DMS153 treated with DMSO at 0.1 percent for 48 hours (cell line): ENCODE measurements around the gene TNNI2.
A peak's percentile ranks its signal among the peaks of the same experiment; 100 is the strongest.

Source experiments
- DNase-seq: peaks from one replicate; lab custom pipeline; 2025; ENCODE audit not compliant: unreplicated experiment; lab: John Stamatoyannopoulos, UW

TNNI2 gene

DNA sequence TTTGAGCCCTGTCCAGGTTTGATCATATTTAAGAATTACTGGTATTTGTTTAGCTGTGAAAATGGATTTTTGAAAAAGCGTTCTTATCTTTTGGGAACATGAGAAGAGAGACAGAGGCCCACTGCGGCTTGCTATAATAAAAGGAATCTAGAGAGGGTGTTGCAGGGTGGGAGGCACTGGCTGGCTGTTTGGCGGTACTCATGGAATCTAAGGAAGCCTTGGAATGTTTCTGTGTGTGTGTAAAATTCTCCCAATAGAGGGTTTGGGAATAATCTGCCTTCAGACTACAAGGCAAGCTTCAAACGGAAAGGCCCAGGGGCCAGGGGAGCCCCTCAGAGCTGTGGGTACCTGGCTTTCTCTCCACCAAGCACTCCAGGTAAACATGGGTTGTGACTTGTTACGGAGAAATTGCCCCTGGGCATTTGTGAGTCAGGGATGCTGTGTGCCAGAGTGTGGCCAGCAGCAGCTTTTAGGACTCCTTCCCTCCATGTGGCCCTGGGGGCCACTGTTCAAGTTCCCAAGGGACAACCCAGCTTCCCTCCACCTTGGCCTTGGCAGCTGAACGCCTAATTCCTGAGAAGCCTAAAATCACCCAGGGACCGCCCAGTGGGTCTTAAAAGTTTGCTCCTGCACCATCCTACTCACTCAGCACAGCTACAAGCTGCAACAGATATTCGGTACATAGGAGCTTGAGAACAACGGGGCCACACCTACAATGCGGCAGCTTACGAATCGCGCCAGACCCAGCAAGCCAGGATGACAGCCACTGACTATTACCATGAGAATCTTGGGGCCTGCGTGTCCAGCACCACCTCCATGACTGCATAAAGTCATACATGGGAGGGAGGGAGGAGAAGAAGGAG lies 18.1 kb upstream of the TNNI2 start:
- no peak for DNase-seq

DNA sequence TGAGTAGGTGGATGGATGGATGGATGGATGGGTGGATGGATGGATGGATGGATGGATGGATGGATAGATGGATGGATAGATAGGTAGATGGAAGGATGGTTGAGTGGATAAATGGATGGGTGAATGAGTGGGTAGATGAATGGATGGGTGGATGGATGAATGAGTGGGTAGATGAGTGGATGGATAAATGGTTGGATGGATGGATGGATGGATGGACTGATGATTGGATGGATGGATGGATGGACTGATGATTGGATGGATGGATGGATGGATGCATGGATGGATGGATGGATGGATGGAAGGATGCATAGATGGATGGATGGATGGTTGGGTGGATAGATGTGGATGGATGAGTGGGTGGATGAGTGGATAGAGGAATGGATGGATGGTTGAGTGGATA lies 17.2 kb upstream of the TNNI2 start:
- no peak for DNase-seq

DNA sequence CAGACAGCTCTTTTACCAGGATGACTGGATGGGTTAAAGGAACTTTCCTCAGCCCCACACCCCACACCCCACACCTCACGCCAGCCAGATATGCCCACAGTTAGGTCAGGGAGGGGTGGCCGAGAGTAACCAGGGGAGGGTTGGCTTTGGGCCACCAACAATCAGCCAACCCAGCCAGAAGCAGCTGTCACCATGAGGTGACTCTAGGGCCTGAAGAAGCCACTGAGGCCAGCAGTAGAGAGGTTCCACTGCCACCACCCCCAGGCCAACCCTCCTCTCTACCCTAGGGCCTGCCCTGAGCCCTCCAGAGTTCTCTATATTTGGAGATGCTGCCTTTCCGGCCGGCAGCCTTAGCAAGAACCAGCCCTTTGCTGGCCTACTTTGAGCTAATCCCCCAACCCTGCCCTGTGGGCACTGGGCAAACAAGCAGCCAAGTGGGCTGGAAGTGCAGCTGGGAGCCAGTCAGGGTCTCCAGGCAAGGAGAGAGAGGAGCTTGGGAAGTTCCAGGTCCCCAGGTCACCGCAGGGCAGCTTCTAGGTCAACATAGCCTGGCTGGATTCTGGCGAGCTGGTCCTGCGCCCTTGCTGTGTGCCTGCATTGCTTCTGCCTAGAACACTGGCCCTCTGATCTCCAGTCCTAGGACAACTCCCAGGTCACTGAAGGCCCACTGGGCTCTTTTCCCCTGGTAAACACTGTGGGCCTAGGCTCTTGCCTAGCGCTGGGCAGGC lies 16.0 kb upstream of the TNNI2 start:
- no peak for DNase-seq

DNA sequence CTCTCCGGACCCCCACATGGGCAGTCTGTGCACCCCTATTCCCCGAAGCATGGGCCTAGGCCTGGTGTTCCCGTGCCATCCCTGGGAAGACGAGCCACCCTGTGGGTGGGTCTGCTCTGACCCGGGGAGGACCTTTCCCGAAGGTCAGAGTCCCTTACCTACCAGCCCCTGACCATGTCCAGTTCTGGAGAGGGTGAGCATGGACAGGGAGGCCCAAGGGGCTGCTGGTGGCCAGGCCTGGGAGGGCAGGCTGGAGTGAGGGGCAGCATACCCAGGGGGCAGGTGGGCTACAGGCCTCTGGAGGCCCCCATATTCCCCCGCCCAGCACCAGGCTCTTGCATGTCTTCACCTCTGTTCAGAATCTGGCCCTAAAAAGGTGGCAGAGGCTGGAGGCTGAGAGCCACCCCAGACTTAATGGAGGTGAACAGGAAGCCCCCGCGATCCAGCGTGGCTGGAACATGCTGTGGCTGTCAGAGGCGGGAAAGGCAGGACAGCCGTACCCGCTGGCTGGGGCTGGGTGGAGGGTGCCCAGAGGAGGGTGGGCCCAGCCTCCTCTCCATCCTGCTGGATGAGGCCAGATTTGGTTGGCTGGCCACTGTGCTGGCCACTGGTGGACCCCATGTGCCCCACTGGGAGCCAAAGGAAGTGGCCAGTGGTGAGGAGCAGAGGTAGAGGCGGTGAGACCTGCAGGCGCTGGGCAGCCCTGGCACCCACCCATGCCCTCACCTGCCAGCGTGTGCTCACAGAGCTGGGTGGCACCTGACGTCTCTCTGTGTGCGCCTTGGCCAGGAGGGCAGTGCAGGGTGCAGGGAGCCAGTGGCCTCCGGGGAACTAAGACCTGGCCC lies 15.2 kb upstream of the TNNI2 start:
- no peak for DNase-seq

DNA sequence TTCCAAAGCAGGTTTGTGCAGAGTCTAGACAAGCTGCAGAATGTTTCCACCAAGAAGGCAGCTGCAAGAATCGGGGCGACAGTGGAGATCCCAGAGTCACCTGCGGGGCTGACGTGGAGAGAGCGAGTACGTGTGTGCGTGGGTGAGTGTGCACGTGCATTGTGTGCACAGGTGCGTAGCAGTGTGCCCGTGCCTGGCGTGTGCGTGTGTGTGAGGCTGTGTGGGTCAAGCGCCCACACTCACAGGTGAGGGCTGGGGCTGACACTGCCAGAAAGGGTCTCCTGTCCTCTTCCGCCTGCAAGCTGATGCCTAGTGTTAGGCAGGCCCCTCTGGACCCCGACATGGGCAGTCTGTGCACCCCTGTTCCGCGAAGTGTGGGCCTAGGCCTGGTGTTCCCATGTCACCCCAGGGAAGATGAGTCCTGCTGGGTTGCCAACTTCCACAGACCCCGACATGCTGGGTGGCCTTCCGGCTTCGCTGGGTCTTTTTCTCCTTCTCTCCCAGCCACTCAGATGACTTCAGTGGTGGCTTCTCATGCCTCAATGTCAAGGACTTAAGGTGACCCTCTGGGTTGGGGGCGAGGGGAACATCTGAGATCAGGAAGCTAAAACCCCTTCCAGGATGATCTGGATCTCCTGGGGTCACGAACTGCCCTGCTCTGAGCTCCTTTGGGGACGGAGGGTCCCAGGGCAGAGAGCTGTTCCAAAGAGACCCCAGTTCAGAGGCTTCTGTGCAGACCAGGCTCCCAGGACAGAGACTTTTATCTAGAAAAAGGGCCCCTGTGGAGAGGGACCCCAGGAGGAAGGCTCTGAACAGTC lies 14.4 kb upstream of the TNNI2 start:
- DNase-seq, result no peak

DNA sequence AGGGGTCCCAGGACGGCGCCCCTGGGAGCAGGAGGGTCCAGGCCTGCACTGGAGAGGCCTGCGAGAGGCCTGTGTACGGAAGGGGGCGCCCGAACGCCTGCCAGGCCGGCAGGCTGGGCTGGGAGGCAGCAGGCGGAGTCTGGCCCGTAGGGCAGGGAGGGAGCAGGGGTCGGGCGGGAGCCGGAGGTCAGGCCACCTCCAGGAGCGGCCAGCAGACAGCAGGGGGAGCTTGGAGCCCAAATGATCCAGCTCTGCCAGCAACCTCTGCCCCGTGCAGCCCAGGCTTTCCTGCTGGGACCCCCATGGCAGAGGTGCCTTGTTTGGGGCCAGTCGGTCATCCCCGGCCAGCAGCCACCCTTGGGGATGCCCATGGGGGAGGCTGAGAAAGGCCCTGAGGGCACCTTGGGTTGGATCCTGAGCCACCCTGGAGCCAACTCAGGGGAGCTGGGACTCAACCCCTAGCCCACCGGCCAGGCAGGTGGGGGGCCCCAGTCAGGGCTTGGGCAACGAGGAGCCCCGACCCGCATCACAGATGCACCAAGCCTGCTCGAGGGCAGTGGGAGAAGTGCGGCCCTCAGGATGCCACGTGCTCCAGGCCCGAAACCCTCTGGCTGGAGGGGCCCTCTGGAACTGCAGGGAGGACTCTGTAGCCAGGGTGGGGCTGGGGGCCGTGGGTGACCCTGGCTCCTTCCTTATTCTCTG lies 13.6 kb upstream of the TNNI2 start:
- DNase-seq, result no peak

DNA sequence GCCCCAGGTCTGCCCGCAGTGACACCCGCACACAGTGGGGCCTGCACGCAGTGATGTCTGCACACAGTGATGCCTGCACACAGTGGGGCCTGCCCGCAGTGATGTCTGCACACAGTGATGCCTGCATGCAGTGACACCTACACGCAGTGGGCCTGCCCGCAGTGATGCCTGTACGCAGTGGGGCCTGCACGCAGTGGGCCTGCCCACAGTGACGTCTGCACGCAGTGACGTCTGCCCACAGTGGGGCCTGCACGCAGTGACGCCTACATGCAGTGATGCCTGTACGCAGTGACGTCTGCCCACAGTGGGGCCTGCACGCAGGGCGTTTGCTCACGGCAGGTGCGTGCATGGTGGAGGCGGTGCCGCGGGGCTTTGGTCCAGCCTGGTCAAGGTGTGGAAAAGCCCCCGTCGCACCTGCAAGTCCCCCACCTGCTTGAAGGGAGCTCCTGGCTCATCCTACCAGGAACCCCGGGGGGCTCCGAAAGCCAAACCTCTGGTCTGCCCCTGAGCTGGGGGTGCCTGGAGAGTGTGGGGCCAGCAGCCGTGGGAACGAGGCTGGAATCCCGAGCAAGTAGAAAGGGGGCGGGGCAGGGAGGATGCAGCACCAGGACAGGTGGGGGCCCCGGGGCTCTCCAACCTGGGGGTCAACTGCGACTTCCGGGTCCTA lies 12.9 kb upstream of the TNNI2 start:
- DNase-seq, result no peak

DNA sequence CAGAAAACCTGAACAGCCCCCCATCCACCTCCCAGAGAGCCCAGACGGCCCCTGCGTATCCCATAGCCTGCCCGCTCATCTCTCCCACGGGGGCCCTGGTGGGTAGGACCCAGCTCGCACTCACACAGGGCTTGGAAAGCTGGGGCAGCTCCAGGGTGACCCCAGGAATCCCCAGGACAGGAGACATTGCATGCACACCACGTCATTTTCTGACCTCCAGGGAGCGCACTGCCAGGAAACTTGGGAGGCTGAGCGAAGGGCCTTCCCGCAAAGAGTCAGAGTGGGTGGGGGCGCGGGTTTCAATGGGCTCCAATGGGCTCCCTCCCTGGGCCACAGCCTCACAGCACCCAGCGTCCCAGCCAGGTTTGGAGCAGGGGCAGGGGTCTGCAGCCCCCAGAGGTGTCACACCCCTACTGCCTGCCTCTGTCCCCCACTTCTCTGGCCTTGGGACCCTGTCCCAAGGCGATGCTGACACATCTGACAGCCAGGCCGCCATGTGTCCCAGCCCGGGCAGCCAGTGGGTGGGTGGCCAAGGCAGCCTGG lies 12.2 kb upstream of the TNNI2 start:
- peak; percentile 4 for DNase-seq

DNA sequence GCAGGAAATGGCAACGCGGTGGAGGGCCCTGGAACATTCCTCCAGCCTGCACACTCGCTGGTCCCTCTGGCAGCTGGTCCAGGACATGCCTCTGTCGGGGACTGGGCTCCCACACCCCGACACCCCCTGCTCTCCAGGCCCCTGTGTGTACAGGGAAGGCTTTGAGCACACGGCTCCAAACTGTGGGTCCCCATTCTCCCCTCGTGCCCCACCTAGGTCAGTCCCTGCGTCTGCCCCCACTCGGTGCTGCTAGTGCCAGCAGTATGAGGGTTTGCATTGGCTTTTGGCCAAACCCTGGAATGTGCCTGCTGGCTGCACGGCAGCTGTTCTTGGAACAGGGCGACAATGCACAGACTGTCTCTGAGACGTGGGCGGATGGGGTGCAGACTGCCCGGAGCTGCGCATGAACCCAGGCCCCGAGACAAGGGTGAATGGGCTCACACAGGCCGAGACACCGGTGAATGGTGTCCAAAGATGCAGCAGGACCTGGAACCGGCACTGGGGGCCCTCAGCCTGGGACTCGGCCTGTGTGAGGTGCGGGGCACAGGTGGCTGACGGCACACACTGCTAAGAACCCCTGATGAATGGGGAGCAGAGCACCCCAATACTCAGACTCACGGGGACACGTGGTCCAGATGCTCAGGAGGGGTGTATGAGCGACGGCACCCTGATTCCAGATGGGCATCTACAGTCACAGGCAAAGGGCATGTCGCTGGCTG lies 11.5 kb upstream of the TNNI2 start:
- peak; percentile 55 for DNase-seq

DNA sequence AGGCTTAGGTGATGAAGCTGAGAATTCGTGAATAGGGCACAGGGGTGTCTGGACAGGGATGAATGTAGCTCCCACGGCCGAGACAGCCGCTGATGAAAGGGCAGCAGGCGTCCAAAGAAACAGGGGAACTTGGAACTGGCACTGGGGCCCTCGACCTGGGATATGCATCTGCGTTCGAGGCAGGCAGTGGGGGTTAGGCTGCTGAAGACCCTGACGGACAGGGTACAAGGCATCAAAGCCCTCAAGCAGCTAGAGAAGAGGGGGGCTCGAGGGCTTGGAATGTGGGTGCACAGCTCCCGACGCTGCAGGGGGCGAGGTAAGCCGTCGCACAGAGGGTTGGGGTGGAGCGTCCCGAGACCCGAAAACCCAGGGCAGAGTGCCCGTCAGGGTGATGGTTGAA lies 10.8 kb upstream of the TNNI2 start:
- DNase-seq, result no peak

DNA sequence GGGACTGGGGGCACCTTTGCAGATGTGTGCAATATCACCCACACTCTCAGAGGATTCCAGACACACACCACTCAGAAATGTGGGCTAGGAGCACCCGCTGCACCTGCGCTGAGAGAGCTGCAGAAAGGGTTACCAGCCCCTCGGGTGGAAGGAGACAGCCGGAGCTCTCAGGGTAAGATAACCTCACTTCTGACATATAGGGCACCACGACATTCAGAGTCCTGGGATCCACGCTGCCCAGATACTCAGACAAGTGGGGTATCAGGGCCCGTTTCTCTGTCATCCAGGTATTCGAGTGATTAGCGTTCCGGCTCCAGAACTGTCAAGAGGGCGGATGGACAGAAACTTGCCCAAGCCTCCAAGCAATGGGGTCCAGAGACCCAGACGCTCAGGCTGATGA lies 10.2 kb upstream of the TNNI2 start:
- no peak for DNase-seq

DNA sequence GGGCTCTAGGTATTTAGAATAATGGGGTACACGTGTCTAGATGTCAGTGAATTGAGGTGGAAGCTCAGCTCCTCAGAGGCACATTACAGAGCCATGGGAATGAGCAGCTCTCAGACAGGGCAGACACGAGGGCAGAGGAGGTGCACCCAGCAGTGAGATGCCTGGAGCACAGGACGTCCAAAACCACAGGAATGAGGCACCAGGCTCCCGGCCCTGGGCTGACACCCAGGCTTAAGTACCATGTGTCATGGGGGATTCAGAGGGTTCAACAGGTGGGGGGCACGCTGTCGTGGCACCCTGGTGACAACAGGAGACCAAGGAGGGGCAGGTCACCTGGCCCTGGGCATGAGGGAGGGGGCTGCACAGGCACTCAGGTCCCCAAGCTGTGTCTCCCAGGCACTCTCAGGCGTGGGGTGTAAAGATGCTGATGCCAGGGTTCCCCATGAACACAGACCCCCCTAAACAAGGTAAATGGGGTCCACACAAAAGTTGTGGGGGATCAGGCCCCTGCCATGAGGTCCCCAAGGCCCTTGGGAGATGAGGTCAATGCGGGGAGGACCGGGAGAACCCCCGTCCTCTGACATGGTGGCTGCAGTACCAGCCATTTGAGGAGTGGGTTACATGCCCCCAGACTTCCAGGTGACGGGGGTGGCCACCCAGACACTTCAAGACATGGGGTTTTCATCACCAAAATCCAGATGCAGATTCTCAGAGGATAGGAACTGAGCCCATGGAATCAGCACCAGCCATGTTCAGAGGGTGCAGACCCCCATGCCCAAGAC lies 9.6 kb upstream of the TNNI2 start:
- no peak for DNase-seq

DNA sequence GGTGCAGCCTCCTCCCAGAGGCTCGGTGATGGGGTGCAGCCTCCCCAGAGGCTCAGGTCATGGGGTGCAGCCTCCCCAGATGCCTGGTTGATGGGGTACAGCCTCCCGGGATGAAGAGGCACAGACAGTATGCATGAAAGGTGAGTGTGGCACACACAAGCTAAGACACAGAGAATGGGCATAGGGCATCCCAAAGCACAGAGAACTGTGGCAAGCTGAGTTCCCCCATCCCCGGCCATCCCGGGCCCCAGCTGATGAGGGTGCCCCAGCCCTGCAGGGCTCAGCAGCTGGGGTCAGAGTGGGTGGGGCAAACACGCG lies 8.8 kb upstream of the TNNI2 start:
- no peak for DNase-seq

DNA sequence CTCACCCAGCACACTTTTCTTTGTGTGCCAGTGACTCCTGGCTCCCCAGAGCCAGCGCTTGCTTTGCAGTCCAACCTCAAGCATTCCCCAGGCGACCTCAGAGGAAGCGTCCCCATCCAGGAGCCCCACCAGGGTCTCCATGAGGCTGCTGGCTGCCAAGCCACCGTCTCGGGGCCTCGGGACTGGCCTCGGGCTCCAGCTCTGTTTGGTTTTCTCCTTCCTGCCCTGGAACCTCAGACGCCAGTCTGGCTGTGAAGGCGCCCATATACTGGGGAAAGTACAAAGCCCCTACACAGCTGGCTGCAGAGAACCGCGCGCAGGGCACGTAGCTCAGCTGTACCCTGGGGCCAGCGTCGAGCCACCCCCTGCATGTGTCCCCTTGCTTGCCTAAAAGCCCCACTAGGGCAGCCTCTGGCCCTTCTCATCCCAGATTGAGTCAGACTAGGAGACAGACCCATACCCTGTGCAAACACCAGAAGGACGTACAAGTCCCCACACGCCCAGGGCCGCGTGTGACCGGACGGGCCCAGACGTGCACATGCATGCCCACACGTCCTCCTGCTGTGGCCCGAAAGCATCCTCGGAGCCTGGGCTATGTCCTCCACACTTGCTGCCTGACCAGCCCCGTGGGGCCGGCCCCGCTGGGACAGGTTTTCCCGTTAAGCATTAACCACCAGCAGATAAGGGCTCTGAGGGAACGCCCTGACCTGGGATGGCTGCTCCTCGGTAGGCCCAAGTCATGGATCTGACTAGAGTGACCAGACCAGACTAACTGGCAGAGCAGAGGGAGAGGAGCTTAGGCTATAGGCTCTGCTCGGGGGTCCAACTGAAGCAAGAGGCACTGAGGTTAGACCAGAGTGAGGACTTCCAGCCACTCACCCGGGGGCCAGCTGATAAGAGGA lies 8.2 kb upstream of the TNNI2 start:
- DNase-seq, result peak; percentile 62

DNA sequence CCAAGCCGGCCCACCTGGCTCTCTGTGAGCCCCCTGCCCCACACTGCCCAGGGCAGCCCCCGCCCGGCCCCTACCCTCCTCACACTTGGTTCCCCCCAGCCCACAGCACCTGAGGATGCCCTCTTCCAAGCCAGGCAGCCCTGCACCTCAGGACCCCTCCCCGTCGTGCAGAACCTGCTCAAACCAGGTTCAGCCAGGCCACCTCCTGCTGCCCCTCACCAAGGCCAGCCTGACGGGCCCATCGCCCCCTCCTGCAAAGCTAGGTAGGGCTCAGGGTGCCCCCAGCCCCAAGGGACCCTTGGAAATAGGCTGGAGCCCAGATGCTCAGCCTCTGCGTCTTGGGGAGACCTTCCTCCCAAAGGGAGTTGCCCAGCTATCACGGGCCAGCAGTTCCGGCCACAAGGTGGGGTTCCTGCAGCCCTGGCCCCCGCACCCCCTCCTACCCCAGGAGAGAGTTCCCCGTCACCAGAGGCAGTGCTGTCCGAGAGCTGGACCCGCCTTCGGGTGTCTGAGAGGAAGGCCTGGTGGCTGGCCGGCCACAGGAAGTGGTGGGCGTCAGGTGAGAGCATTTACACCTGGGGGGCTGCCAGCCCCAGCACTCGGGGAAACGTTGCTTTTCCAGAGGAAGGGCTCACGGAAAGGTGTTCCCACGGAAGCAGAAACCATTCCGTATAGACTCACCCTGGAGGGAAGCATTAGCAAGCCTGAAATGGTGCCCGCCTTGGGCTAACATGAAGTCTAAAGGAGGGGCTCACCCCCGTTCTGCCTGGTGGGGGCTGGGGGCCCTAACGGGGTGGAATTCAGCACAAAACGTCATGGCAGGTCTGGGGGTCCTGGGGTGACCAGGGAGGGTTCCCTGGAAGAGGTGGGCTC lies 7.2 kb upstream of the TNNI2 start:
- no peak for DNase-seq
